A549 (cell line): ENCODE results near the gene PRSS53. TPM values are rescaled to one million over a fixed set of nuclear protein-coding genes. Genes with fewer than 3 reads are reported as not detected.

Source experiments
- ATAC-seq, 2 experiments: fragments of 200-7000 bp in 1 of 2; fragments of >200 bp in 1 of 2; cut with Nextera tagmentation in 1 of 2; cut with Tn5 transposase in 1 of 2; 3 replicates each; pipeline versions ENCODE4 v1.8.0 to v1.9.1; 2018 to 2020; ENCODE audit warnings: mild to moderate bottlenecking in 1 of 2, moderate library complexity in 1 of 2
- CTCF ChIA-PET: fragments of 300-600 bp; sonication (Branson Sonifier 250); formaldehyde crosslinking; extraction: SDS; loops from one replicate; lab custom pipeline; 2021; ENCODE audit warnings: antibody characterized with exemption, inconsistent platforms; lab: Yijun Ruan, JAX
- POLR2A ChIA-PET: fragments of 350-600 bp; formaldehyde crosslinking; extraction: SDS; loops from one replicate; lab custom pipeline; 2021; ENCODE audit warnings: antibody characterized with exemption, inconsistent platforms; lab: Yijun Ruan, JAX
- DNase-seq, 2 experiments: peaks; one replicate each; pipeline versions ENCODE4 v3.0.0 to v3.0.0-alpha.2; 2011 to 2016; ENCODE audit warnings: low read depth in 1 of 2, low spot score in 1 of 2
- FAIRE-seq: peaks from 2 replicates; lab custom pipeline; 2011; peaks lifted over from hg19 to GRCh38; lab: Jason Lieb, UNC
- H3K27ac ChIP-seq, 2 experiments: fragments of >200 bp; sonication (Bioruptor Twin); formaldehyde crosslinking; 3 replicates each; pipeline ENCODE4 v1.5.1; 2016 to 2017
- H3K4me1 ChIP-seq: fragments of >200 bp; sonication (Bioruptor Twin); formaldehyde crosslinking; 3 replicates; pipeline ENCODE4 v1.6.1; 2016
- H3K4me2 ChIP-seq: fragments of >200 bp; sonication (Bioruptor Twin); formaldehyde crosslinking; 3 replicates; pipeline ENCODE4 v1.6.1; 2016
- H3K4me3 ChIP-seq: fragments of >200 bp; sonication (Bioruptor Twin); formaldehyde crosslinking; 3 replicates; pipeline ENCODE4 v1.5.1; 2016
- H3K9me3 ChIP-seq: fragments of >200 bp; sonication (Bioruptor Twin); formaldehyde crosslinking; 3 replicates; pipeline ENCODE4 v1.6.1; 2016
- BCL3 ChIP-seq: fragments of >200 bp; sonication (Bioruptor Twin); formaldehyde crosslinking; IDR thresholded peaks from 3 replicates; pipeline ENCODE4 v1.6.1; 2016
- CEBPB ChIP-seq, 2 experiments: fragments of >200 bp in 1 of 2; sonication (Bioruptor Twin) in 1 of 2; formaldehyde crosslinking in 1 of 2; IDR thresholded peaks; 2 replicates each; pipeline ENCODE4 v1.6.1; 2012 to 2016
- E2F6 ChIP-seq: IDR thresholded peaks from 2 replicates; pipeline ENCODE4 v1.6.1; 2012; ENCODE audit warnings: low read depth, borderline replicate concordance
- EHMT2 ChIP-seq: fragments of 200-600 bp; sonication (generic); IDR thresholded peaks from 2 replicates; pipeline ENCODE4 v1.6.1; 2016; ENCODE audit warnings: antibody characterized with exemption, low read depth, mild to moderate bottlenecking, moderate library complexity
- ELK1 ChIP-seq: fragments of 150-350 bp; IDR thresholded peaks from 2 replicates; pipeline ENCODE4 v1.6.1; 2014; ENCODE audit warnings: low read depth, mild to moderate bottlenecking, low read length
- FOSB ChIP-seq: fragments of 250-450 bp; sonication (Bioruptor Pico); IDR thresholded peaks from 2 replicates; pipeline ENCODE4 v1.5.0; 2020; ENCODE audit warnings: mild to moderate bottlenecking, moderate library complexity
- FOSL2 ChIP-seq, 2 experiments: fragments of 450-650 bp in 1 of 2; fragments of >200 bp in 1 of 2; sonication (Bioruptor Twin) in 1 of 2; formaldehyde crosslinking; IDR thresholded peaks; 2 replicates each; pipeline versions ENCODE4 v1.5.0 to v1.6.1; 2016 to 2020; ENCODE audit warnings: mild to moderate bottlenecking in 1 of 2, moderate library complexity in 1 of 2
- GATA3 ChIP-seq: IDR thresholded peaks from 2 replicates; pipeline ENCODE4 v1.6.1; 2012; ENCODE audit warnings: borderline replicate concordance
- HEYL ChIP-seq: fragments of 250-450 bp; sonication (Bioruptor Pico); IDR thresholded peaks from 2 replicates; pipeline ENCODE4 v1.8.0; 2021; ENCODE audit warnings: mild to moderate bottlenecking, moderate library complexity
- HOXA7 ChIP-seq: fragments of 250-450 bp; sonication (Bioruptor Pico); IDR thresholded peaks from 2 replicates; pipeline ENCODE4 v1.5.0; 2020; ENCODE audit warnings: mild to moderate bottlenecking, moderate library complexity
- HOXB5 ChIP-seq: fragments of 250-450 bp; sonication (Bioruptor Pico); IDR thresholded peaks from 2 replicates; pipeline ENCODE4 v1.5.0; 2020; ENCODE audit warnings: mild to moderate bottlenecking, moderate library complexity
- JUN ChIP-seq, 2 experiments: fragments of >200 bp; sonication (Bioruptor Twin); formaldehyde crosslinking; IDR thresholded peaks; 2 replicates in 1 of 2; 3 replicates in 1 of 2; pipeline ENCODE4 v1.6.1; 2016 to 2017
- KDM5A ChIP-seq: fragments of 200-600 bp; sonication (generic); IDR thresholded peaks from 2 replicates; pipeline ENCODE4 v1.6.1; 2016; ENCODE audit warnings: antibody characterized with exemption, mild to moderate bottlenecking
- MAX ChIP-seq: IDR thresholded peaks from 2 replicates; pipeline ENCODE4 v1.6.1; 2012
- MYC ChIP-seq: IDR thresholded peaks from 2 replicates; pipeline ENCODE4 v1.6.1; 2012; ENCODE audit warnings: mild to moderate bottlenecking, inconsistent platforms, low read length, improper control_type of control experiment, borderline replicate concordance
- PBX3 ChIP-seq: IDR thresholded peaks from 2 replicates; pipeline ENCODE4 v1.6.1; 2012
- PHF8 ChIP-seq: fragments of 200-600 bp; sonication (generic); IDR thresholded peaks from 2 replicates; pipeline ENCODE4 v1.6.1; 2016; ENCODE audit warnings: low read depth, mild to moderate bottlenecking, antibody characterized with exemption, moderate library complexity, borderline replicate concordance
- POLR2A ChIP-seq: IDR thresholded peaks from 2 replicates; pipeline ENCODE4 v1.6.1; 2012; ENCODE audit warnings: mild to moderate bottlenecking, low read length
- REST ChIP-seq: fragments of 200-600 bp; sonication (generic); IDR thresholded peaks from 2 replicates; pipeline ENCODE4 v1.6.1; 2016; ENCODE audit warnings: antibody characterized with exemption, mild to moderate bottlenecking, moderate library complexity
- SREBF2 ChIP-seq: fragments of 450-650 bp; IDR thresholded peaks from 2 replicates; pipeline ENCODE4 v1.6.1; 2014; ENCODE audit warnings: mild to moderate bottlenecking, moderate library complexity
- ZC3H11A ChIP-seq: fragments of 450-650 bp; IDR thresholded peaks from 2 replicates; pipeline ENCODE4 v1.6.1; 2014; ENCODE audit warnings: antibody characterized with exemption, mild to moderate bottlenecking
- WGBS: methylation state at CpG from one replicate; pipeline ENCODE4 v1.1.6; 2017; ENCODE audit errors: missing lambda C conversion rate; 5-methylcytosine and 5-hydroxymethylcytosine counted together
- polyA plus RNA-seq, 4 experiments: library from polyadenylated mRNA; depleted of rRNA in 3 of 4; stranded (reverse); fragments of >200 nt; fragmentation: RNase III in 1 of 4; extraction: RNeasy Plus Mini Kit Qiagen cat#74134 plus additional on column Dnase treatment in 1 of 4; gene quantifications; 2 replicates in 3 of 4; 3 replicates in 1 of 4; pipeline ENCODE4 v1.2.3, GENCODE V29; 2011 to 2017

Gene PRSS53
- polyA plus RNA-seq, 2 of the 4 experiments (the other 2 are of a cell fraction): 0.79 to 1.5 TPM

- ChIA-PET CTCF (interaction anchor here (1.0 to 1.3 kb wide), 3 partner anchors 43 to 122 kb away, joined by 3 to 11 read pairs (median 5); partner anchors contain the start of gene HSD3B7), POLR2A (no interaction called here)
- TF ChIP-seq FOSB (CRISPR knock-in tag) (no peak), EHMT2 (no peak), HOXB5 (CRISPR knock-in tag) (no peak), FOSL2 (IDR thresholded peaks at IDR 0.05) (no peak), FOSL2 (CRISPR knock-in tag; IDR thresholded peaks at IDR 0.05) (no peak), CEBPB (IDR thresholded peaks at IDR 0.05) (no peak)
- Histone ChIP-seq H3K4me1 (peaks cover 19% of the 10 kb centered on the region), H3K9me3 (no peaks in the 10 kb centered on the region), H3K27ac (no peak overlapping the region), H3K4me2 (no peak overlapping the region), H3K4me3 (no peak overlapping the region)
- WGBS: 85% methylated on average over 10 of the region's 16 CpGs
- no peak for FAIRE-seq
- no peak for ATAC-seq
- DNase-seq: no peak
Observed at GRCh38 chr16:31076319-31076718, 12.4 kb downstream of the PRSS53 start.

GRCh38 chr16:31074814-31075183 is 13.9 kb downstream of the PRSS53 start:
- no peak for ATAC-seq
- 4% methylated on average over 7 of the region's 7 CpGs for WGBS
- no peak for DNase-seq
- POLR2A ChIA-PET: interaction anchor here (1.1 to 2.4 kb wide), 17 partner anchors 10 to 385 kb away, joined by 3 to 32 read pairs (median 7); partner anchors contain the start of genes ARMC5, FUS, HSD3B7 and KAT8
- Histone ChIP-seq H3K4me2 (peak overlapping the region; percentile 95), H3K4me3 (peak overlapping the region; percentile 90), H3K4me1 (peaks cover 19% of the 10 kb centered on the region), H3K27ac (peak overlapping the region; percentile 98), H3K9me3 (no peaks in the 10 kb centered on the region)
- no peak for FAIRE-seq
- TF ChIP-seq HOXA7 (CRISPR knock-in tag) (peak; percentile 33; the same call in 1 of the 2 replicates), SREBF2 (no peak)
- CTCF ChIA-PET: interaction anchor here (1.1 to 3.6 kb wide), 3 partner anchors 10 to 90 kb away, joined by 3 to 21 read pairs (median 3); partner anchors contain the start of gene HSD3B7

- Histone ChIP-seq H3K27ac (peak within 1 kb of the TSS; percentile 98), H3K9me3 (no peaks in the 10 kb centered on the region), H3K4me3 (peak within 1 kb of the TSS; percentile 90), H3K4me2 (peak within 1 kb of the TSS; percentile 95), H3K4me1 (peaks cover 19% of the 10 kb centered on the region)
- ATAC-seq (peak; percentile 91 to 92), DNase-seq (peak; percentile 99 to 100), FAIRE-seq (peak; percentile 73)
- ChIA-PET POLR2A (interaction anchor here (0.5 to 2.4 kb wide), 26 partner anchors 8 to 386 kb away, joined by 3 to 32 read pairs (median 6); partner anchors contain the start of genes ARMC5, FUS, HSD3B7 and KAT8), CTCF (interaction anchor here (0.8 to 3.6 kb wide), 11 partner anchors 9 to 120 kb away, joined by 3 to 21 read pairs (median 4); partner anchors contain the start of gene HSD3B7)
- 2% methylated on average over 45 of the region's 48 CpGs for WGBS
- TF ChIP-seq E2F6 (no peak), HEYL (CRISPR knock-in tag) (no peak), JUN (IDR thresholded peaks at IDR 0.05) (peak; percentile 65 to 86; a peak in 4 of 5 replicates), MYC (0 out of 2 replicates have a peak, but pooled peaks have one; percentile 41), PBX3 (no peak), ZC3H11A (no peak), REST (peak; percentile 25; the same call in 1 of the 2 replicates), KDM5A (peak; percentile 40), ELK1 (no peak), BCL3 (peak; percentile 78; the same call in 1 of the 3 replicates), PHF8 (peak; percentile 59; the same call in 1 of the 2 replicates), MAX (peak; percentile 82), POLR2A (peak; percentile 69), GATA3 (no peak), FOSB (CRISPR knock-in tag) (peak; percentile 35; the same call in 1 of the 2 replicates)
Observed at GRCh38 chr16:31073970-31074813, 14.6 kb downstream of the PRSS53 start, which contains the start of the genes ZNF646 and ZNF668. Gene ZNF646, plus strand, starts transcription at chr16:31074422. Its CDS starts 1,903 bp downstream, at chr16:31076325. Gene ZNF668, minus strand, starts transcription at chr16:31074240. Its CDS starts 9,781 bp downstream, at chr16:31064459.
